GOT3 (cell line): Measurements from ENCODE around the gene TGFB2.

Experiments
- DNase-seq: peaks from one replicate; lab custom pipeline; 2025; ENCODE audit warnings: mixed read lengths; lab: John Stamatoyannopoulos, UW

The TGFB2 gene

GRCh38 chr1:218463194-218464156 is 118.3 kb downstream of the TGFB2 start:
- DNase-seq: no peak

GRCh38 chr1:218464871-218465270 is 119.7 kb downstream of the TGFB2 start:
- DNase-seq: no peak

- DNase-seq: no peak
These were observed 121.3 kb downstream of the TGFB2 start for GRCh38 chr1:218466341-218467010.

GRCh38 chr1:218467101-218468072 is 122.3 kb downstream of the TGFB2 start:
- DNase-seq: no peak

DNA sequence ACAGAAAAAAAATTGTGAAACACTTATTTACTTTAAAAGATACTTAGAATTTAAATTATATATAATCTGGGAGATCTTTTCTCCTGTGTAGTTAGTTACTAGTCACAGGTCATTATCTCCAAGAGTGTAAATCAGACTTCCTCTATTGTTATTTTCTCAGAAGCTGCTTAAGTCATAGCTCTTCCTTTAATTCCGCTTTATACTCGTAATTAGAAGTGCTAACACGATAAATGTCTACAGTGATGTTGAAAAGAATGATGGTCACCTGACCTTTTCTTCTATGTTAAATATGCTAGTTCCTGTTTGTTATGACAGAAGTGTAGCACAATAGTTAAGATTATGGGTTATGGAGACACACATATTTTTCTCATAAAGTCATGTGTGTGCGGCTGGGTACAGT is 123.6 kb downstream of the TGFB2 start:
- no peak for DNase-seq

DNA sequence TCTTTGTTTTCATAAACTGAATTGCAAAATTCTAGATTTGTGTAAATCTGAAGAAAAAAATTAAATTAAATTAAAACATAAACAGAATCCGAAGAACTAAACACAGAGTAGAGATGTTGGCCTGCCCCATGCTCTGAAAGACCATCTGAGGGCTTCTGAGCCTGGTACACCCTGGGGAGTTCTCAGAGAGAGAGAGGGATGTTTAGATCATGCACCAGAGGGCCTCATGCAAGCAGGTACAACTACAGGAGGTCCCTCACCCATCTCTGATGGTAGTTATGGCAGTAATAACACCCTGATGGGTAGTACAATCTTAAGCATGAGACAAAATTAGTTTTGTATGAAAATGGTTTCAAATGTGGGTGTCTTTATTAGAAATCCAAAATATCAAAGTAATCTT is 127.7 kb downstream of the TGFB2 start:
- no peak for DNase-seq

DNA sequence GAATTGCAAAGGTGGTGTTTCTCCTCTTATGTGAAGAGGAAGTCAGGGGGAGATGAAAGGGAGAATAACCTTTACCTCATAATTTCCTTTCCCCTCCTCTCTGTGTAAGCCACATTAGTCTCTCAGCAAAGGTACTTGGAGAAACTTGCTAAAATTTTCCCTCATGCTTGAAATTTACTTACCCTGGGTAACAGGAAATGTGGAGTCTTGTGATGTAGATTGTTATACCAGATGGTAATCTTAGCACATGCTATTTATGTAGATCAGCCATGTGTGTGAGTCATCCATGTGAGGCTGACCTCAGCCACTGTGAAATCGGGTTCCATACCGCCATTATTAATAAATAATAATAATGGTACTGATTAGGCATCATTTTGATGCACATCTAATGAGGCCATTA is 128.4 kb downstream of the TGFB2 start:
- no peak for DNase-seq

DNA sequence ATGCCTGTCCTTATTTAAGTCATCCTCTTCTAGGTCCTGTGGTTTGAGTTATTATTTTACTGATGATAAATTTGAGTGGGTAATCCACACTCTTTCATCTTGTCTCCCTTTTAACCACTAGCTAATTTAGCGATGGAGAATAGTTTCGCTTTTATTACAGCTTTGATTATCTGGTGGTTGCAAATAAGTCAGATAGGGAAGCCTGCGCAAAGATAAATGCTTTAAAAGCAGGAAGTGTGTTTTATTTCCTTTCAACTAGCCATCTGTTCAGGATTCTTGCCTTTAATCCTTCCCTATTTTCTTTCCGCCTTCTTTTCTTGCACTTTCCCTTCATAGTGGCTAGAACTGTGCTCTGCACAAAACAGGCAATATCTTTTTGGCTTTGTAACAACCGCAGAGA is 129.0 kb downstream of the TGFB2 start:
- DNase-seq: no peak

- no peak for DNase-seq
These were observed 130.1 kb downstream of the TGFB2 start for GRCh38 chr1:218475275-218475674.

DNA sequence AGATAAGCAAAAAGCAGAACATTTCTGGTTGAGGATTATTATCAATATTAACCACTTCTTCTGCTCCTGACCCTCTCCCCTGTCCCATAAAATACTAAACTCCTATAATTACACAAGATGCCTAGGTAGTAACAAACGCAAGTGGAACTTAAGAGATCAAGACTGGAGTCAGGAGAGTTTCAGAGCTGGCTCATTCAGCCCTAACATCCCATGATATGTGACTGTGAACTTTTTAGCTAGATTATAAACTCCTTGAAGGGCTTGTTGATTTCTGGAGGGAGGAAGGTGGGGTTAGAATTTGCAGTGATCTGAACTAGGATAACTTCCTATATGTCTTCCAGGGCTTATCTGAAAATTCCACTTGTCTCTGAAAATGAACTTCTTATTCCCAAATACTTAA is 130.6 kb downstream of the TGFB2 start:
- DNase-seq: no peak

DNA sequence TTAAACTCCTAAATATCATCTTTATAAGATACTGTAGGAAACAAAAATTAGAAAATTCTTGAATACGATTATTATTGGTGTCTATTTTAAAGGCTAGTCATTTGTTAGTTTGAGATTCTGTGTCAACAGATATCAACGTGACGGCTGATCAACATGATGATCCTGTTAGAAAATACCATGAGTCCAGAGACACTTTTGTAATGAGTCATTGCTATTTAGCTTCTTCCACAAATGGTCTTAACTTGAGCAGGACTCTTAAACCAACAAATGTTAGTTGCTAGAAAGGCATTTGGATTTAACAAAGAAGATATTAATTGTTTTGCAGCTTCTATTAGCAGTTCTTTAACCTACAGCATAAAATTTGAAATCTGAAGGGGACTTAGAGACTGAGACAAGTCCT is 131.2 kb downstream of the TGFB2 start:
- DNase-seq: no peak

DNA sequence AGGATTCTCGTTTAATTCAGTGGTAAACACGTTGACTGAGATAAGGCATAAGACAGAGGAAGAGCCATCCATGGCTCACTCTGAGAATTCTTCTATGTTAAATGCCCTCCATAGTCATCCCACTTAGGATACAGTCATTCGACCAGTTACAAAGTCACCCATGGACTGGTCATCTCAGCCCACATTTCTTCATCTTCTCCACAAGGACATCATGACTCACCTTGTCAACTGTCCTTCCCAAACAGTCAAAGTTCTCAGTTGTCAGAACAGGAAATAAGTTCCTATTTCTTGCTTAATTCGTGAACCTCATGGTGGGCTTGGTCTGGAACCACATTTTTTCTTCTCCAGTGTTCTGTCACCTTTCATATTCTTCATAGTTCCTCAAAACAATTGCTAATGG is 133.2 kb downstream of the TGFB2 start:
- DNase-seq: no peak

DNA sequence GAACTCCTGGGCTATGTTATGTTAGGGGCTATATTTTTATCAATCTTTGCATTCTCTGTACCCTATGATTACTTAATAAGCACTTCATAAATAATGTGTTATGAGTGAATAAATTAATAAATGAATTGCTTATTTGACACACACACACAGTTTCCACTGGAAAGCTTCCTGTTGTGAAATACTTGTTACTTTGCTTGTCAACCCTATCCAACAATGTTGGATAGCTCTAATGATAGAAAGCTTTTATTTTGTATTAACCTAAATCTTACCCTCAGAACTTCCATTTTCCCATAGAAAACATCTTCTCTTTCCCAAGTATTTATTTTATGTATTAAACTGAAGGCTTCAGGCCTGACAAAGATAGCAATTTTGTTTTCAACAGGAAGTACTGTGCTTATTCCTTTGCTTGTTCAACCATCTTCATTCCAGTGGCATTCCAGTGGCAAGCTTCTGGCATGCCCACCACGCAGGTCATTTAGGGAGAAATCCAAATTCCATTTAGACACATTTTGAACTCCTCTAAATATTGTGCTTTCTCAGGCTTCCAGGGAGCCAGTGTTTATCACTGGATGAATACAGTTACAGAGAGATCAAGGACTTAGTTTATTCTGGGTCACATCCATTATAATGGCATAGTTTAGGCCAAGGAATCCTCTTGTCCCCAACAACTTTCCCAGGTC is 134.4 kb downstream of the TGFB2 start:
- no peak for DNase-seq

DNA sequence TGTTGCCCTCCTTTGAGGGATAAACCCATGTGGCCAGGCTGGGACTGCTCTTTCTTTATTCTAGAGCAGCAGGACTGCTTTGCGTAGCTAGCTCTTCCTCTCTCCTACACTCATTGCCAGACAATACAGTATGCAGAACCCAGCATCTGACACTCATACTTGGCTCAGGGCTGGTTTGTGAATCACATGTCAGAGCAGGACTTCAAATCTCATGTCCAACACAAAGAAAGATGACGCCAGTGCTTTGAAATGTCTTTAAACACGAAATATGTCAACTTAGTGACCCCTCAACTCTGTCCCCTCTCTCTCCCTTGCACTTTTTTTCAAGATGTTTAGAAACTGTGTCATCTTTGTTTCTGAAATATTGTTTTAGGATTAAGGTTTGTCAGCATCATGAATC is 135.0 kb downstream of the TGFB2 start:
- DNase-seq: no peak

GRCh38 chr1:218480588-218481099 is 135.5 kb downstream of the TGFB2 start:
- DNase-seq: no peak

DNA sequence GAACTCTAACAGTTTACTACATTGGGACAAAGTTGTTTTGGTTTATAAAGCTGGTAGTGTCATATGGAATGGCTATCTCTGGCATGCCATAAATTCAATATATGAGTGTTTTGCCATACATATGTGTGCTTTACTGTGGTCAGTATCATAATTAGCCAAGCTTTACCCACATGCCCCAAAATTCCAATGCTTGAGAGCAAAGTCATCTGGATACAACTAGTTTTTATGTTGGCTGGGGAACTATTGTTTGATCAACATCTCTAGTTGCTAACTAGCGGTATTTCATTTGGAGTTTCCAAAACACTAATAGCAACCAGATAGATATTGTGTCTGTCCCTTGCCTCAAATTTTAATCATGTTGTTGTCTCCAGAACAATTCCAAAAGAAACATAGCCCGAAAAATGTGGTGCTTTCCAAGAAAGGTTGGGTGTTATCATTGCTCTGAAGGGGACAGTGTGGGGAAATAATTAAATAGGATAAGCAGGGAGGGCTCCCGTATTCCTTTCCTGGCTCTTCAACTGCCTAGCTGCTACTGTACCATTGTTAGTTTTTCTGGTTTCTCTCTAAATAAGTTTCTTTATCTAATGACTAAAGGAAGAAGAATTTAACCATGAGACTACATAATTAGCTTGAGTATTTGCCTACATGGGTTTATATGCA is 136.1 kb downstream of the TGFB2 start:
- DNase-seq: no peak

GRCh38 chr1:218482683-218483082 is 137.5 kb downstream of the TGFB2 start:
- DNase-seq: no peak

GRCh38 chr1:218485241-218485928 is 140.2 kb downstream of the TGFB2 start:
- DNase-seq: no peak

- no peak for DNase-seq
These were observed 143.4 kb downstream of the TGFB2 start for GRCh38 chr1:218488531-218488930.

DNA sequence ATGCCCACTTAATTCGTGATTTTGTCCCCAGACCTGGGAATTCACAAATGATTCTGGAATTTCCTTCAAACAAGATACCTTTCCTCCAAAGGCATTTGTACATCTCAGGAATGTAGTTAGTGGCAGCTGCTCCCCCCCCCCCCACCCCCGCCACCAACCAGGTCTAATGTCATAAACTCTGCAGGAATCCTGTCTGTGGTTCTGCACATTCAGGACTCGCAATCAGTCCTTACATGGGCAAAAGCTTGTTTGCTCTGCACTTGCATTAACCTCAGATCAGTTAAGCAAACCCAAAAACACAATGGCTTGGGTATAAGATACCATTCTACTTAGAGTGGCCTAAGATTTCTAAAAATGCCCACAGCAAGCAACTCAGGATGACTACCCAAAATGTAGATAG is 143.8 kb downstream of the TGFB2 start:
- no peak for DNase-seq
